GM12878 (cell line): ENCODE results near the gene EPHA5. TPM values are rescaled to one million over a fixed set of nuclear protein-coding genes. Genes with fewer than 3 reads are reported as not detected.

Experiments
- ATAC-seq: fragments of 200-7000 bp; cut with Tn5 transposase; 3 replicates; pipeline ENCODE4 v1.9.1; 2020; ENCODE audit warnings: mild to moderate bottlenecking, moderate library complexity
- BruUV-seq: library from RNA; stranded (reverse); fragments of 400-500 nt; replicated peaks from 2 replicates; lab custom pipeline; 2021; lab: Mats Ljungman, UMichigan
- CTCF ChIA-PET: fragments of 300-600 bp; sonication (Branson Sonifier 250); formaldehyde crosslinking; extraction: SDS; loops from one replicate; lab custom pipeline; 2021; ENCODE audit warnings: inconsistent platforms; lab: Yijun Ruan, JAX
- POLR2A ChIA-PET: fragments of 350-600 bp; formaldehyde crosslinking; extraction: SDS; loops from one replicate; lab custom pipeline; 2021; ENCODE audit warnings: inconsistent platforms; lab: Charles Lee
- RAD21 ChIA-PET: fragments of 300-600 bp; sonication (Branson Sonifier 250); formaldehyde crosslinking; loops from one replicate; lab custom pipeline; 2023; ENCODE audit warnings: antibody characterized with exemption; ENCODE audit not compliant: unreplicated experiment; lab: Charles Lee
- SMC1A ChIA-PET: fragments of 300-600 bp; sonication (Branson Sonifier 250); formaldehyde crosslinking; loops from one replicate; lab custom pipeline; 2023; ENCODE audit not compliant: unreplicated experiment, uncharacterized antibody; lab: Charles Lee
- DNase-seq: peaks from one replicate; pipeline ENCODE4 v3.0.0-alpha.2; 2011; ENCODE audit warnings: low read depth, low spot score
- FAIRE-seq: peaks from 3 replicates; lab custom pipeline; 2011; peaks lifted over from hg19 to GRCh38; lab: Jason Lieb, UNC
- H2AFZ ChIP-seq: 2 replicates; pipeline ENCODE4 v1.6.0; 2011; ENCODE audit warnings: low read depth, low read length, control low read depth; ENCODE audit not compliant: control insufficient read depth
- H3K27ac ChIP-seq: 2 replicates; pipeline ENCODE4 v1.5.1; 2011; ENCODE audit warnings: control low read depth; ENCODE audit not compliant: control insufficient read depth, insufficient read depth
- H3K27me3 ChIP-seq, 2 experiments: replicated peaks in 1 of 2; 2 replicates each; pipeline versions ENCODE4 v1.6.0 to v1.6.1; 2011; ENCODE audit warnings: low read length in 1 of 2; ENCODE audit not compliant: control insufficient read depth in 2 of 2, insufficient read depth in 2 of 2
- H3K36me3 ChIP-seq, 2 experiments: 2 replicates each; pipeline ENCODE4 v1.5.1; 2011; ENCODE audit warnings: low read length in 1 of 2; ENCODE audit not compliant: control insufficient read depth in 2 of 2, insufficient read depth in 2 of 2
- H3K4me1 ChIP-seq: 2 replicates; pipeline ENCODE4 v1.6.1; 2011; ENCODE audit warnings: mild to moderate bottlenecking, low read length, moderate library complexity, mixed read lengths; ENCODE audit not compliant: control insufficient read depth, insufficient read depth
- H3K4me2 ChIP-seq: 2 replicates; pipeline ENCODE4 v1.6.0; 2011; ENCODE audit warnings: control low read depth; ENCODE audit not compliant: control insufficient read depth, insufficient read depth
- H3K4me3 ChIP-seq: fragments of 200-600 bp; sonication (generic); 2 replicates; pipeline ENCODE4 v1.5.1; 2016
- H3K79me2 ChIP-seq: 2 replicates; pipeline ENCODE4 v1.6.0; 2011; ENCODE audit warnings: low read length; ENCODE audit not compliant: control insufficient read depth, insufficient read depth
- H3K9ac ChIP-seq: 2 replicates; pipeline ENCODE4 v1.8.0; 2011; ENCODE audit warnings: low read length, control low read depth, mixed read lengths; ENCODE audit not compliant: control insufficient read depth, insufficient read depth
- H3K9me3 ChIP-seq: replicated peaks from 3 replicates; pipeline ENCODE4 v1.5.1; 2011; ENCODE audit warnings: mild to moderate bottlenecking, low read length; ENCODE audit not compliant: control insufficient read depth, insufficient read depth
- H4K20me1 ChIP-seq: 2 replicates; pipeline ENCODE4 v1.6.0; 2011; ENCODE audit not compliant: control insufficient read depth, insufficient read depth
- HSF1 ChIP-seq: fragments of 150-350 bp; IDR thresholded peaks from 2 replicates; pipeline ENCODE4 v1.6.1; 2014; ENCODE audit warnings: mild to moderate bottlenecking, low read depth, low read length
- KDM1A ChIP-seq: fragments of 200-600 bp; sonication (generic); IDR thresholded peaks from 2 replicates; pipeline ENCODE4 v1.6.1; 2016; ENCODE audit warnings: borderline replicate concordance
- NBN ChIP-seq: fragments of 450-650 bp; IDR thresholded peaks from 2 replicates; pipeline ENCODE4 v1.6.1; 2016
- NFYB ChIP-seq: IDR thresholded peaks from 2 replicates; pipeline ENCODE4 v1.6.1; 2011; ENCODE audit warnings: low read depth, mild to moderate bottlenecking, low read length, improper control_type of control experiment, moderate library complexity; ENCODE audit not compliant: insufficient read depth
- PBX3 ChIP-seq: IDR thresholded peaks from 2 replicates; pipeline ENCODE4 v1.6.1; 2011; ENCODE audit warnings: mild to moderate bottlenecking, low read depth, low read length, moderate library complexity; ENCODE audit not compliant: insufficient replicate concordance
- PKNOX1 ChIP-seq: fragments of 450-650 bp; IDR thresholded peaks from 2 replicates; pipeline ENCODE4 v1.6.1; 2016; ENCODE audit warnings: mild to moderate bottlenecking
- SUZ12 ChIP-seq: fragments of 200-600 bp; sonication (generic); IDR thresholded peaks from one replicate; pipeline ENCODE4 v1.6.1; 2018; ENCODE audit warnings: antibody characterized with exemption, mild to moderate bottlenecking; ENCODE audit not compliant: unreplicated experiment
- YBX1 ChIP-seq: fragments of 450-650 bp; IDR thresholded peaks from 2 replicates; pipeline ENCODE4 v1.6.1; 2016; ENCODE audit warnings: antibody characterized with exemption
- ZSCAN29 ChIP-seq: fragments of 450-650 bp; IDR thresholded peaks from 2 replicates; pipeline ENCODE4 v1.6.1; 2017; ENCODE audit warnings: mild to moderate bottlenecking, moderate library complexity
- WGBS: methylation state at CpG from one replicate; pipeline ENCODE4 v1.1.6; 2016; ENCODE audit warnings: low lambda C conversion rate; ENCODE audit not compliant: insufficient replicate concordance, insufficient coverage; ENCODE audit errors: missing lambda C conversion rate; 5-methylcytosine and 5-hydroxymethylcytosine counted together
- in situ Hi-C: fragments of 300-500 bp; cut with MboI; formaldehyde crosslinking; loops from 9 replicates; pipeline ENCODE4 v1.14.3; 2018; ENCODE audit warnings: mixed read lengths
- intact Hi-C: fragments of 100-400 bp; cut with micrococcal nuclease; formaldehyde crosslinking; loops from one replicate; pipeline ENCODE4 v1.14.2; 2022; ENCODE audit not compliant: unreplicated experiment
- polyA plus RNA-seq, 11 experiments: library from polyadenylated mRNA; depleted of rRNA in 4 of 11; unstranded in 6 of 11; stranded (reverse) in 5 of 11; fragments of >200 nt; fragmentation: Nextera tagmentation in 4 of 11; fragmentation: Illumina TruSeq in 1 of 11; extraction: Ambion mirVana in 4 of 11; extraction: Trizol in 1 of 11; gene quantifications; 1 replicate in 1 of 11; 2 replicates in 10 of 11; pipeline versions ENCODE4 v1.2.1 to v1.2.3, GENCODE V29; 2011 to 2016; ENCODE audit warnings: inconsistent platforms in 2 of 11, missing spikeins in 2 of 11, low read depth in 1 of 11
- total RNA-seq, 4 experiments: library from RNA; depleted of rRNA in 3 of 4; stranded (reverse); fragments of >200 nt in 3 of 4; fragmentation: Illumina TruSeq in 1 of 4; extraction: Trizol in 1 of 4; gene quantifications; 2 replicates each; pipeline versions ENCODE4 v1.2.1 to v1.2.3, GENCODE V29; 2013 to 2021

EPHA5 gene
- total and polyA plus RNA-seq, 10 of the 15 experiments (the other 5 are each of a cell fraction or from before 2014, with no cell fraction given): not detected

GRCh38 chr4:65437102-65437501, 233.2 kb downstream of the EPHA5 start:
- intact Hi-C loops (no loop called here), in situ Hi-C loops (no loop called here)
- POLR2A ChIA-PET: no interaction called here
- Histone ChIP-seq H3K4me1 (no peaks in the 10 kb centered on the region), H4K20me1 (no peaks in the 10 kb centered on the region), H3K79me2 (no peaks in the 10 kb centered on the region), H3K36me3 (no peaks in the 10 kb centered on the region), H3K9me3 (no peaks in the 10 kb centered on the region), H2AFZ (no peak overlapping the region), H3K27ac (no peak overlapping the region), H3K4me3 (no peak overlapping the region), H3K9ac (no peak overlapping the region), H3K4me2 (no peak overlapping the region), H3K27me3 (no peaks in the 10 kb centered on the region)
- no peak for DNase-seq
- 0% methylated on average over 1 of the region's 1 CpG for WGBS
- BruUV-seq: no TSS peak
- FAIRE-seq: no peak
- SMC1A ChIA-PET: no interaction called here
- ATAC-seq: no peak
- CTCF ChIA-PET: no interaction called here
- RAD21 ChIA-PET: no interaction called here
- TF ChIP-seq PKNOX1 (no peak), NFYB (no peak), KDM1A (no peak), SUZ12 (no peak), YBX1 (no peak), NBN (no peak), HSF1 (no peak), PBX3 (no peak), ZSCAN29 (no peak)
